Measurements from ENCODE around the gene PNPLA1.

Gene PNPLA1

DNA sequence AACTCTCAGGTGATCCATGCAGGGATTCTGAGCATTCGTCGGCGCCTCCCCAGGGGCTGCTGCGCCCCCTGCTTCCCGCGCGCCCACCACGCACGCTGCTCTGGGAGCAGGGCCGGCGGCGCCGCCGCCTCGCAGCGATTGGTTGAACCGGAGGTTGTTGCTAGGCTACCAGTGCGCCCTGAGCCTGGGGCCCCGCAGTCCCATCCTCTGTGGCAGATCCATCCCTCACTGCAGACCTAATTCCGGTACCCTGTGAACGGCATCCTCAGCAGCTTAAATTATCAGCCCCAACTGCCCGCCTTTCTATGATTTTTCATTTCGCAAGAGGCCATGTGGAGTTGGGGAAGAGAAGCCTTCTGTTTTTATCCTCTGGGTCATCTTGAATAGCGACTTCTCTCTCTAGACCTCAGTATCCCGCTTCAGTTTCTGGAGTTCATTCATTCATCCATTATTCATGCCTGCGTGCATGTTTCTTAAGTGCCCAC lies 15.4 kb downstream of the PNPLA1 start:
- DNase-seq (ENCODE audit: low read depth in 3 of 3): no peak

DNA sequence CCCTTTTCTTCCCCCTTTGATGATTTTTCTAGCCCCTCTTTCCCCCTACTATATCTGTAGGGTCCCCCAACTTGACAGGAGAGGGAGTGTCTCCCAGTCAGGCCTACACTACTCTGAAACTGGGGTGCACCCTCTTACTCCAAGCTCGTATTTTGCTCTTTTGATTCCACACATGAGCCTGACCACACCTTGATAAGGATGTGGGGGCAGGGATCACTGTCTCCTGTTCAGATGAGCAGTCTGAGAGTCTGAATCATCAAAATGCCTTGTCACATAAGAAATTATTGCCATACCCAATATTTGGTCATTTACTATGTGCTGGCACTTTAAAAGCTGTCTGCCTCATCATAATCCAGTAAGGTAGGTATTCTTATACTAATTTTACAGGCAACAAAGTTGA lies 15.9 kb downstream of the PNPLA1 start:
- no peak for DNase-seq (ENCODE audit: low read depth in 3 of 3)

DNA sequence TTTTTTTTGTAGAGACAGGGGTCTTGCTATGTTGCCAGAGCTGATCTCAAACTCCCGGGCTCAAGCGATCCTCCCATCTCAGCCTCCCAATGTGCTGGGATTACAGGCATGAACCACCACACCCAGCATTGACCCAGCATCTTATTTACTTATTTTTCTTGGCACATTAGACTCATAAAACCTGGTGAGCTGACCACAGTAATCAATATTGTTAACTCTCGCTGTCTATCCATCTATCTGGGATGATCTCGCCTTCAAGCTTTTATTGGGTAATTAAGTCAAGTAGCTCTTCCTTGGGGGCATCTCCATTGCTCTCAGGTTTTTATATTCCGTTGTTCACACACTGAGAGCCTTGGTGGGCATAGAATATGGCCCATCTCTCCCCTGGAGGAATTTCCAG lies 17.0 kb downstream of the PNPLA1 start:
- no peak for DNase-seq (ENCODE audit: low read depth in 3 of 3)

DNA sequence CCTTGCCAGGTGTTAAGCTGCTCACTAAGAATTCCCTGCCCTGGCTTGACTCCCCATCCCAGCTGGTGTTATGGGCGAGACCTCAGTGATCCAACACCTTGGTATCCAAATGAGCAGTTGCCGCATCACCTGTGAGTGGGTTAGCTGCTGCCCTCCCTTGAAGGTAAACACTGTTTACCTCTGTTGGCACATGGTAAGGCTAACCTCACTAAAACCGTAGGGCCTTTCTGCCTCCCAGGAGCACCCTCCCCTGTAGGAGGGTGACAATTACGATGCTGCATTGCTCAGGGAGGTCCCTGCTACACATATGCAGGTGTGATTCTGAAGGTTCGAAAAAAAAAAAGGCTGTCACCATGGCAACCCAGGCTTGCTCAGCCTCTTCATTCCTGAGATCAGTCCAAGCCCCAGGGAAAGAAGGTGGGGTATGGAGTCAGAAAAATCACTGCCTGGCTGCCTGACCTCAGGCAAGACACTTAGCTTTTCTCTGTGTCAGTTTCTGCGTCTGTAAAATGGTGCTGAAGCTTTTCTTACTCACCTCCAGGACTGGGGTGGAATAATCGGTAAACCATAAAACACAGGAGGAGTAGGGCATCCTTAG lies 19.5 kb downstream of the PNPLA1 start:
- DNase-seq (ENCODE audit: low read depth in 3 of 3): no peak

DNA sequence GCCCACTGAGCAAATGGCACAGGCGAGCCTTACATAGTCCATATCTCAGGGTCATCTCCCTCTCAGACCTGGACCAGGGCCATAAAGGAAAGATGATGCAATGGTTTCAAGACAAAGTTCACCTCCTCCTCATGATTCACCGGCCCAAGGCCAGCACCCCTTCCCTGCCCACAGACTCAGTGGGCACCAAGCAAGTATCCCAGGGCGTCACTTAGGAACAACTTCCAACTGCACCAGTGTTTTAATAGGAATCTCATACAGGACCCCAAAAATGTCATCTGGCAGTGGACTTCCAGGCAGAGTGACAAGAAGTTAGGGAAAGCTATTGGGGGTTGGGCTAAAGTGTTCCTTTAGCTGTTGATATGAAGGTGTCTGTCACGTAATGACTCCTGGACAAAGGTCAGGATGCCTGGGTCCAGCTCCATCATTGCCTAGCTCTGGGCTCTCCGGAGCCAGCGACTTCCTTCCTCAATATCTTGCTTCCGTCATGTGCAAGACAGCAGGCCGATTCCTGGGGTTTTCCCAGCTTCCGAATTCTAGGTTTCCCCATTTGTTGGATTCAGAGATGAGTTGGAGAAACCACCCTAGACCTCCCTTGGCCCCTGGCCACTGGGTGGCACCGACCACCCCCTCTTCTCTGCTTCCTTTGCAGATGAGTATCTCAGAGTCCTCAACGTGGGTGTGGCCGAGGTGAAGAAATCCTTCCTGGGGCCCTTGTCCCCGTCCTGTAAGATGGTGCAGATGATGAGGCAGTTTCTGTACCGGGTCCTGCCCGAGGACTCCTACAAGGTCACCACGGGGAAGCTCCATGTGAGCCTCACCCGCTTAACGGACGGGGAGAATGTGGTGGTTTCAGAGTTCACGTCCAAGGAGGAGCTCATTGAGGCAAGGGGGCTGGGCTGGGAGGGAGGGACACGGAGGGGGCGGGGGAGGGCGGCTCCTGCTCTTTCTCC lies 21.1 kb downstream of the PNPLA1 start:
- DNase-seq (ENCODE audit: low read depth in 3 of 3): no peak

DNA sequence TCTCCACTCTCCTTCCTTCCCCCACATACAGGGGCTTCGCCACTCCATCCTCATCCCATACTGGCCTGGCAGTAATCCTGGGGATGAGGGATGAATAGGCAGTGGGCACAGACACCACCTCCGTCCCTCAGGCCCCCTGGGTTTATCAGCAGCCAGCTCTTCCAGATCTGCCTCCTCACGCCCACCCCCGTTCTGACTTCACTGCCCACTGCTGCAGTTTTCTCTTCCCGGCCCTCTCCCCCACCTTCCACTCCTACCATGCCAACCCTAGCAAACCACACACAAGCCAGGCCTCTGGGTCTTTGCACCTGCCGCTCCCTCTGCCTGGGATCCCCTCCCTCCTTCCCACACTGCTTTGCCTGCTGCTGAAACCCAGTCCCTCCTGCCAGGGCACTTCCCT lies 22.3 kb downstream of the PNPLA1 start:
- no peak for DNase-seq (ENCODE audit: low read depth in 3 of 3)

DNA sequence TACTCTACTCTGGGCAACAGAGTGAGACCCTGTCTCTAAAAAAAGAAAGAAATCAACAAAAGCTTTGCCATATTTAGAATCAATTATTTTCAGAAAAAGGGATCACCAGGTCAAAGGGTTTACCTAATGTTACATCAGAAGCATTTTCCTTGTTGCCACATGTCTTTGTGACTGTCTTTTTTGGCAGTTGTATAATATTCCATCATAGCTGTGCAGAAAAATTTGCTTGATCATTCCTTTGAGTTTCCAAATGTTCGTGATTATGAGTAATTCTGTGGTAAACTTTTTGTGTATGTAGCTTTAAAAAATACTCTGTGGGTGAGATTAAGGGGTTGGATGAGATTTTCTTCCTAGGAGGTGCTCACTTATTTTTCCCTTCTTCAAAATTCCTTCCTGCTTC lies 26.4 kb downstream of the PNPLA1 start:
- no peak for DNase-seq (ENCODE audit: low read depth in 3 of 3)

DNA sequence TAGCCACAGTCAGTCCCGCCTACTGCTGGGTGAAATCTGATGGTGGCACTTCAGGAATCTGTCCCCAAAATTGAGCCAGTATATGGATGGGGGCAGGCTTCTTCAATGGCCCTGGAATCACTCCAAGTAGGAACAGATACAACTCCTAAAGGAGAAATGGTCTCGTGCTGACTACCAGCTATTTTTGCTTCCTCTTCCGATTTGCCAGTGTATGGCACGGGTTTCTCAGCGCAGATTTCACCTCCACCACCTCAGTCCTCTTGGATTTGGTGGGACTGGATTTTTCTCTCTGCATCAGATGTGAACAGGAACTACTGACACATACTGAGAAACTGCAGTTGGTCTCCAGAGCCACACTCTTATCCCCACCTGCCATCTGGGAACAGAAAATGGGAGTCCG lies 27.2 kb downstream of the PNPLA1 start:
- no peak for DNase-seq (ENCODE audit: low read depth in 3 of 3)

DNA sequence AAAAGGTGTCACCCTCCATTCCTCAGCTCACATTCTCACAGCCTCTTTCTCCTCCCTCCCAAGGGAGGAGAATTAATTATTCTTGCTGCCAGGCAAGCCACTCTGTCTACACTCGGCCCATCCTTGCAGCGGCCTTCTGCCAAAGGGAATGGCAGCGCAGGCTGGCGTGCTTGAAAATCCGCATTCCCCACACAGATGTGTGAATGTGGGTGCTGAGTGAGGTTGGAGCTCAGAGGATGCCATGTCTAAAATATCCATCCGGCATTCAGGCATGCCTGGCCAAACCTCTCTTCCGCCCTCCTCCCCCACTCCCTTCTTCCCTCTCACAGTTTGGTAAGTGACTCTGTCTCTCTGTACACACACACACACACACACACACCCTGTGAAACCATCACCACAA lies 27.7 kb downstream of the PNPLA1 start:
- no peak for DNase-seq (ENCODE audit: low read depth in 3 of 3)

DNA sequence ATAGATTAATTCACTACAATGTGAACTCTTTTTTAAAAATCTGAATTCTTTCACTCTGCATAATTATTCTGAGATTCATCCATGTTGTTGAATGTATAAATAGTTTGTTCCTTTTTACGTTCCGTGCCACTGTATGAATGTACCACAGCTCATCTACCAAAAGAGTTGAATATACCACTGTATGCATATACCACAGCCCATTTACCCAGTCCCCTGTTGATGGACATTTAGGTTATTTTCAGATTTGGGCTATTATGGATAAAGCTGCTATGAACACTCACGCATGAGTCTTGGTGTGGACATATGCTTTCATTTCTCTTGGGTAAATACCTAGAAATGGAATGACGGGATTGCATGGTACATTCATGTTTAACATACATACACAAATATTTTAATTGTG lies 28.2 kb downstream of the PNPLA1 start:
- DNase-seq (ENCODE audit: low read depth in 3 of 3): no peak

DNA sequence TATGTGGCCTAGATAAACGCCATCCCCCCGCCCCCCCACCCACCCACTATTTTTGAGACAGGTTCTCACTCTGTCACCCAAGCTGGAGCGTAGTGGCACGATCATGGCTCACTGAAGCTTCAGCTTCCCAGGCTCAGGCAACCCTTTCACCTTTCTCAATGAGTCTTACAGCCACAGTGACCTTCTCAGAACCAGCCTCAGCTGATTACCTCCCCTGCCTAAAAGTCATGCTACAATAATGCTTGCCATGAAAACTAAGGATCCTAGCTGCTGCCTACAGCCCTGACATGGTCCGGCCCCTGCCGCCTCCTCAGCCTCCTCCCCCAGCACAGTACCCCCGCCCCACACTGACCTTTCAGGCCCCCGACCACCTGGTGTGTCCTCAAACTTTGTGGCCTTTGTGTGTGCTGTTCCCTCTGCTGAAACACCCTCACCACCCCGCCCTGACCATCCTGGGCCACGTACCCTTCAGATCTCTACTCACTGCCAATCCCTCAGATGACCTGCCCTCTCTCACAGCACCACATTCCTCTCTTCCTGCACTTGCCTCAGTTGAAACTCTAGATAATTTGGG lies 31.3 kb downstream of the PNPLA1 start:
- no peak for DNase-seq (ENCODE audit: low read depth in 3 of 3)

DNA sequence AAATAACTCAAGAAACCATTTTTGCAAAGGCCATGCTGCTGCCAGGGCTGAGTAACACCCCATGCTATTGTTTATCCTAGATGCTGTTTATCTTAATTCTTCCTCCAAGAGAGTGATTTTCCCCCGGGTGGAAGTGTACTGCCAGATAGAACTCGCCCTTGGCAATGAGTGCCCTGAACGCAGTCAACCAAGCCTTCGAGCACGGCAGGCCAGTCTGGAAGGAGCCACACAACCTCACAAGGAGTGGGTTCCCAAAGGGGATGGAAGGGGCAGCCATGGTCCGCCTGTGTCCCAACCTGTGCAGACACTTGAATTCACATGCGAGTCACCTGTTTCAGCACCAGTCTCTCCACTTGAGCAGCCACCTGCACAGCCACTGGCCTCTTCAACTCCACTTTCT lies 31.9 kb downstream of the PNPLA1 start:
- DNase-seq (ENCODE audit: low read depth in 3 of 3): no peak

DNA sequence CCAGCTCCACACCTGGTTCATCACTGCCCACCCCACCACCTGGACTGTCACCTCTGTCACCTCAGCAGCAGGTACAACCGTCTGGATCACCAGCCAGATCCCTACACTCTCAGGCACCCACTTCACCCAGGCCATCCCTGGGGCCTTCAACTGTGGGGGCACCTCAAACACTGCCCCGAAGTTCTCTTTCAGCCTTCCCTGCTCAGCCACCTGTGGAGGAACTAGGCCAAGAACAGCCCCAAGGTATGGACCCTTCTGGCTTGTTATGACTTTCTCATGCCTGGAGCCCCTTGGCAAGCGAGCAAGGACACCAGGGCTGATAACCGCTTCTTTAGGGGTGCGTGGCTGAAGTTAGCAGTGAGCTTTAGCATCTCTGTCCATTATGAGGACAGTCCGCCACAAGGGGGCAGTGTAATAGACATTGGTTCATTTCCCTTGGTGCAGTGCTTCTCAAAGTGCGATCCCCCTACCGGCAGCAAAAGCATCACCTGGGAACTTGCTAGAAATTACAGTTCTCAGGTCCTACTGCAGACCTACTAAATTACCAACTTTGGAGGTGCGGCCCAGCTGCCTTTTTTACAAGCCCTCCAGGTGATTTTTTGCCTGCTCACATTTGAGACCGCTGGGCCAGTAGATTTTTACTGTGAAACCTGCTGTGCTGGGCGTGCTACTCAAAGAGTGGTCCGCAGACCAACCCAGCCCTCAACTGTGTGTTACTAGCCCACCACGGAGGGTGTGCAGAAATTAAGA lies 32.5 kb downstream of the PNPLA1 start:
- DNase-seq (ENCODE audit: low read depth in 3 of 3): peak; percentile 83 to 97 (median 94)

DNA sequence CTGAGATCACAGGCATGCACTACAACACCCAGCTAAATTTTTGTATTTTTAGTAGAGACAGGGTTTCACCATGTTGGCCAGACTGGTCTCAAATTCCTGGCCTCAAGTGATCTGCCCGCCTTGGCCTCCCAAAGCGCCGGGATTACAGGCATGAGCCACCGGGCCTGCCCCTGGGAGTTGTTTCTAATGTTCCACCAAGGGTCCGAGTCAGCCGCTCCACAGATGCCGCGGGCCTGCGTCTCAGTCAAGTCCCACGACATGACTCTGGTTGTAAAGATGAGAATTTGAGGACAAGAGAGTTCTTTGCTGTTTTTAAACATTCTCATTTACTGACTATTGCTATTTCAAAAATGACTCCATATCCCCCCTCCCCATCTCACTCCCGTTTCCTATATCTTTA lies 36.0 kb downstream of the PNPLA1 start:
- DNase-seq (ENCODE audit: low read depth in 3 of 3): no peak

DNA sequence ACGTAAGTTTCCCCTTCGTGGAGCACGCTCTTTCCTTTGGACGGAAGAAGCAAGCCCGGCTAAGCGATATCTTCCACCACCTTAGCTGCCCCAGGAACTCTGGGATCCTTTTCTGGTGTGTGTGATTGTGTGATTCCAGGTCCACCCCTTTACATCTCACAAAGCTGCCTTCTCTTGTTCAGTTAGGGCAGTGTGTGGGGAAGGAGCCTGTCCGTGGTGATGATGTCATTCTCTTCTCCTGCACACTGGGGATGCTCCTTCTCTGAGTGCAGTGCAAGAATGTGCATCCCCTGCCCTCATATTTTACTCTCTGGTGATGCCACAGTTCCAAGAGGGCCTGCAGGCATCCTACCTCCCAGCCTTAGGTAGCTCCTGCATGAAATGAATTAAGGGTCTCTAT lies 36.5 kb downstream of the PNPLA1 start:
- DNase-seq (ENCODE audit: low read depth in 3 of 3): no peak

DNA sequence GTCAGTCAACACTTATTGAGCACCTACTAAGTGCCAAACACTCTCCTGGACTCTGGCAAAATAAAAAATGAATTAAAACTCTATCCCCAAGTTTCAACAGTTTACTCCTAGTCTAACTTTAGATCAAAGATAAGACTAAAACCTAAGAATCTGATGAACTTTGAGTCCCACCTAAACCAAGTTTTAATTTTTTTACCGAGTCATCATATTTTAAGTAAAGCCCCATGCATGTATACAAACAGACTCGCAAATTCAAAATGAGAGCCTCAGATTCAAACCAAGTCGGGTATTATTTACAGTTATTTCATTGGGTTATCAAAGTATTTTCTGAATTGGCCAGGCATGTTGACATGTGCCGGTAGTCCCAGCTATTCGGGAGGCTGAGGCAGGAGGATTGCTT lies 38.7 kb downstream of the PNPLA1 start:
- DNase-seq (ENCODE audit: low read depth in 3 of 3): no peak

DNA sequence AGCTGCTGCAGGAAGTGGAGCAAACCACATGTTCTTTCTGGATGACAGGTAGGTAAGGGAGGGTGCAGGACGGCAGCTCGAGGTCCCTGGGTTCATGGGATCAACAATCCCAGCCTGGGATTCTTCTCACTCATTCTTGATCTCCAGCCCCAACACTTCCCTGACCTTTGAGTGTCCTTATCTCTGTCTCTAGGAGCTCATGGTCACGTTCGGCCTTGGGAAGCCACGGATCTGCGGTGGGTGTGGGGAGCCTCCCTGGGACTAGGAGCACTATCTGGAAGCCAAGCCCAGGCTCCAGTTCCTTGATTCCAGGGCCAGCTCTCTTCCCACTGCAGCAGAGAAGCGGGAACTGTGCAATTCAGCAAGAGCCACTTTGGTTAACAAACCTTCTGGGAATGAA lies 39.3 kb downstream of the PNPLA1 start:
- DNase-seq (ENCODE audit: low read depth in 3 of 3): no peak

DNA sequence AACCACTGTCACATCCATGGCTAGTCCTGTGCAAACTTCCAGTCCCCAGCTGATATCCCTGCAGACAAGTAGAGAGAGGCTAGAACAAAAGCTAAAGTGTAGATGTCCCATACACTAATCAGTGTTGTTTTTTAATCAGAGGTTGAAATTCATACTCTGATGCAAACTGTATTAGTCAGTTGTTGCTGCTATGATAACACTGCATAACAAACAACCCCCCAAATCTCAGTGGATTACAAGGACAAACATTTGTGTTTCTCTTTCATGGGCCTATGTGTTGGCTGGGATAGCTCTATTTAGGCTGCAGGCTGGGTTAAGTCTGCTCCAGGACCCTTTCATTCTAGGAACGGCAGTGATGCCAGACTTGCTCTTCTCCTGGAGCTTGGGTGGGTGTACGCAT lies 40.0 kb downstream of the PNPLA1 start:
- DNase-seq (ENCODE audit: low read depth in 3 of 3): no peak

DNA sequence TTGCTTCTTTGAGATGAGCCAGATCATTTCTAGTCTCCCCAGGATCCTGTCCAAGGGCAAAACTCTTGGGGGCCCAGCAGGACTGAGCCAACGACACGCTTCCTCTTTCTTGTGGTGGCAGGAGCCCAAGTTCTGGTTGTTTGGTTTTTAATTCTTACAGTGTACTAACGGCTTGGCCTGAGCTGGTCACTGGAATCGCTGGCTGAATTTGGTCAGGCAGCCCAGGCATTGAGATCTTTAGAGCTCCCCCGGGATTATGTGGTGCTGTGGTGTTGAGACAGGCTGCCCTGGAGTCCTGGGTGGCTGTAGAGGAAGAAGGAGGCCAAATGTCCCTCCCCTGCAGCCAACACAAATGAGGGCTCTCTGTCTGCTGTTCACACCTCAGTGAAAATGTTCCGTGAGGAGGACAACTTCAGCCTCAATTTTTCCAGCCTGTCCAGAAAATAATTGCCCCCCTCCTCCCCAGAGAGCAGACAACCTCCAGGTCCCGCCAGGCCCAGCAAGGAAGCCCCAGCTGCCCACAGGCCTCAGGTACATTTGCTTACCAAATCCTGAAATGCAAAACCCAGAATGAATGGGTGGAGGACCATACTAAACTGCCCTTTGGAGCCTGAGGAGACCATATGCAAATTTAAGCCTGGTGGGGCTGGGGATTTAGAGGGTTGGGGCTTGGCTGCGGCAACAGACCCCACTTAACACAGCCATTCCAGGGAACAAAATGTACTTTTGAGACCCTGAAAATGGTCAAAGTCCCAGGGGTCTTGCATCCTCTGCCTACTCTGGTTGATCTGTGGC lies 43.2 kb downstream of the PNPLA1 start:
- DNase-seq (ENCODE audit: low read depth in 3 of 3): no peak

DNA sequence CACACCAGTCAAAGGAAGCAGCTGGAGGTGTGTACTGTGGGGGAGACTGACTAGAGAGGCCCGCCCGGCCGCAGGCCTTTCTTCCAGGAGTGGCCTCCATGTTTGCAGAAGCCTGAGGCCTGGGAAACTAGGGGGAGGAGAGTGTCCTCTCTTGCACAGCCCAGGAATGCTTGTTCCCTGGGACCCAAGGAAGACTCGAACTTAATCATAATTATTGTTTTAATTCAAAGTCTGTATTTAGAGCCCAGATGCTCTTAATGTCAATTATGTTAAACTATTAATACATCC lies 43.7 kb downstream of the PNPLA1 start:
- DNase-seq (ENCODE audit: low read depth in 3 of 3): no peak

DNA sequence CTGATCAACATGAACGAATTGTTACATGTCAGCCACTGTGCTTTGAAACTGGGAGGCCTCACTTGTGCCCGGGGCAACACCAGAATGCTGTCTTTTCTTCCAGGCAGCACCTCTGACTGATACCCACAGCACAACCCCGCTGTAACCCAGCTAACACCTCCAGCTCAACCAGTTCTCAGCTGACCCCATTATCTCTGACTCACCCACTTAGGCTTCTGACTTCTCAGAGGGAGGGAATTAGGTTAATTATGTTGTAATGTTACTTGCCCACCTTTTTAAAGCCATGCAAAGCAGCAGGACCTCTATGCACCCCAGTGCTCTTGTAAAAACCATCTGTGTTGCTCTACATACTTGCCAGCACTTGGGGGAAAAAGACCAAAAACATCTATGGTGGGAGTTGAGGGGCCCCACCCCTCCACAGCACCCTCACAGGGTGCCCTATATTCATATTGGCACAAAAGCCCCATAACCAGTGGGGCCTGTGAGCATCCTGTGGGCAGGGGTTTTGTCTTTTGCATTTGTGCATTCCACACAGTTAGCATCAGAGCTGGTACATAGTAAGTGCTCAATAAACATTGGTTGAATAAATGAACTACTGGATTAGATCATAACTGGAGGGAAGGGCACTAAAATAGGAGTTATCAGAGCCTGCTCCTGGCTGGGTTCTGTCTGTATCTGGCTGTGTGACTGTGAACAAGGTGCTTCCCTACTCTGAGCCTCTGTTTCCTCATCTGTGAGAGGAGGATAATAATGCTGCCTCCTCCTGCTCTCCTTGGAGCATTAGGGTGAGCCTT lies 44.6 kb downstream of the PNPLA1 start:
- DNase-seq (ENCODE audit: low read depth in 3 of 3): no peak
